ENCODE data around the gene DCTN1.
A peak's percentile ranks its signal among the peaks of the same experiment; 100 is the strongest.

DCTN1 gene

GRCh38 chr2:74413001-74413698 is 33.0 kb upstream of the DCTN1 start:
- no peak for DNase-seq

- DNase-seq, result no peak
Observed at GRCh38 chr2:74407682-74408081, 27.6 kb upstream of the DCTN1 start.

GRCh38 chr2:74406035-74406434 is 25.9 kb upstream of the DCTN1 start:
- DNase-seq, result no peak

GRCh38 chr2:74401891-74402290 is 21.8 kb upstream of the DCTN1 start:
- DNase-seq, result no peak

GRCh38 chr2:74399785-74400184 is 19.7 kb upstream of the DCTN1 start:
- DNase-seq, result no peak

- DNase-seq, result no peak
Observed at GRCh38 chr2:74396149-74396548, 16.0 kb upstream of the DCTN1 start.

- no peak for DNase-seq
Observed at GRCh38 chr2:74393525-74393924, 13.4 kb upstream of the DCTN1 start.

- no peak for DNase-seq
Observed at GRCh38 chr2:74392449-74392743, 12.3 kb upstream of the DCTN1 start.

GRCh38 chr2:74391580-74392448 is 11.7 kb upstream of the DCTN1 start:
- peak; percentile 93 for DNase-seq

GRCh38 chr2:74391209-74391579 is 11.1 kb upstream of the DCTN1 start:
- no peak for DNase-seq

GRCh38 chr2:74390606-74391005 is 10.5 kb upstream of the DCTN1 start:
- DNase-seq, result no peak

GRCh38 chr2:74387346-74387745 is 7.2 kb upstream of the DCTN1 start:
- no peak for DNase-seq

- no peak for DNase-seq
Observed at GRCh38 chr2:74385396-74385795, 5.3 kb upstream of the DCTN1 start.

- DNase-seq, result no peak
Observed at GRCh38 chr2:74384051-74384450, 3.9 kb upstream of the DCTN1 start.

- DNase-seq, result no peak
Observed at GRCh38 chr2:74383254-74383653, 3.1 kb upstream of the DCTN1 start.

GRCh38 chr2:74381751-74382150 is 1.6 kb upstream of the DCTN1 start:
- DNase-seq, result no peak

- DNase-seq, result no peak
Observed at GRCh38 chr2:74378007-74378406, 2.1 kb downstream of the DCTN1 start.

GRCh38 chr2:74375838-74376237 is 4.3 kb downstream of the DCTN1 start:
- no peak for DNase-seq

GRCh38 chr2:74374509-74375205 is 5.5 kb downstream of the DCTN1 start:
- no peak for DNase-seq

GRCh38 chr2:74373985-74374384 is 6.1 kb downstream of the DCTN1 start:
- no peak for DNase-seq

- DNase-seq, result no peak
Observed at GRCh38 chr2:74373221-74373676, 6.9 kb downstream of the DCTN1 start.

- DNase-seq, result no peak
Observed at GRCh38 chr2:74372674-74373073, 7.4 kb downstream of the DCTN1 start.

GRCh38 chr2:74371421-74371820 is 8.7 kb downstream of the DCTN1 start:
- DNase-seq, result no peak

GRCh38 chr2:74369976-74370375 is 10.1 kb downstream of the DCTN1 start:
- no peak for DNase-seq
